Caco-2 (cell line): ENCODE data around the gene SP2. TPM values are rescaled to one million over a fixed set of nuclear protein-coding genes. Genes with fewer than 3 reads are reported as not detected.
A peak's percentile ranks its signal among the peaks of the same experiment; 100 is the strongest.

Experiments
- BruUV-seq: library from RNA; stranded (reverse); fragments of 400-500 nt; replicated peaks from 2 replicates; lab custom pipeline; 2021; lab: Mats Ljungman, UMichigan
- CTCF ChIA-PET: fragments of 300-600 bp; sonication (Branson Sonifier 250); formaldehyde crosslinking; loops from one replicate; lab custom pipeline; 2022; ENCODE audit warnings: antibody characterized with exemption; lab: Charles Lee
- POLR2A ChIA-PET: fragments of 300-600 bp; sonication (Branson Sonifier 250); formaldehyde crosslinking; loops from one replicate; lab custom pipeline; 2022; ENCODE audit warnings: antibody characterized with exemption; lab: Charles Lee
- DNase-seq, 2 experiments: peaks; one replicate each; pipeline versions ENCODE4 v3.0.0 to v3.0.0-alpha.2; 2020 to 2022
- H3K27me3 ChIP-seq: replicated peaks from 2 replicates; pipeline ENCODE4 v1.6.0; 2011; ENCODE audit warnings: low read length; ENCODE audit not compliant: control insufficient read depth, insufficient read depth
- H3K36me3 ChIP-seq: 2 replicates; pipeline ENCODE4 v1.5.1; 2011; ENCODE audit warnings: low read length; ENCODE audit not compliant: control insufficient read depth, insufficient read depth
- H3K4me1 ChIP-seq: fragments of 250-450 bp; sonication (Bioruptor Pico); 2 replicates; pipeline ENCODE4 v1.5.1; 2020; ENCODE audit warnings: mild to moderate bottlenecking
- H3K4me3 ChIP-seq: 2 replicates; pipeline ENCODE4 v1.5.1; 2011; ENCODE audit warnings: low read depth, mild to moderate bottlenecking, control low read depth, low read length
- H3K9me3 ChIP-seq: fragments of 250-450 bp; sonication (Bioruptor Pico); 2 replicates; pipeline ENCODE4 v1.5.1; 2020; ENCODE audit warnings: mild to moderate bottlenecking, moderate library complexity
- H3K27ac Mint-ChIP-seq: one replicate; pipeline ENCODE4 v1.8.0; 2022; ENCODE audit warnings: mixed read lengths; ENCODE audit not compliant: unreplicated experiment
- H3K27me3 Mint-ChIP-seq: one replicate; pipeline ENCODE4 v1.8.0; 2022; ENCODE audit warnings: mixed read lengths; ENCODE audit not compliant: insufficient read depth, unreplicated experiment
- H3K36me3 Mint-ChIP-seq: one replicate; pipeline ENCODE4 v1.8.0; 2022; ENCODE audit warnings: mild to moderate bottlenecking, mixed read lengths; ENCODE audit not compliant: insufficient read depth, unreplicated experiment
- H3K4me1 Mint-ChIP-seq: one replicate; pipeline ENCODE4 v1.8.0; 2022; ENCODE audit warnings: low read depth, mixed read lengths; ENCODE audit not compliant: unreplicated experiment
- H3K4me3 Mint-ChIP-seq: one replicate; pipeline ENCODE4 v1.8.0; 2022; ENCODE audit warnings: mild to moderate bottlenecking, moderate library complexity, mixed read lengths; ENCODE audit not compliant: unreplicated experiment
- H3K9me3 Mint-ChIP-seq: one replicate; pipeline ENCODE4 v1.8.0; 2022; ENCODE audit warnings: mixed read lengths; ENCODE audit not compliant: unreplicated experiment
- intact Hi-C: fragments of 100-400 bp; cut with micrococcal nuclease; formaldehyde crosslinking; loops from one replicate; pipeline ENCODE4 v1.10.0; 2022; ENCODE audit not compliant: unreplicated experiment
- total RNA-seq: library from RNA; stranded (reverse); gene quantifications from 2 replicates; pipeline ENCODE4 v1.2.3, GENCODE V29; 2022
- TF ChIP-seq, protein P1 (sequence below), 2 experiments: fragments of 200-600 bp in 1 of 2; IDR thresholded peaks; 1 replicate in 1 of 2; 2 replicates in 1 of 2; pipeline versions ENCODE4 v1.5.1 to v1.8.0; 2011 to 2022; ENCODE audit warnings: antibody characterized with exemption in 1 of 2, control low read depth in 1 of 2, inconsistent platforms in 1 of 2, low read depth in 1 of 2, low read length in 1 of 2, mild to moderate bottlenecking in 1 of 2, moderate library complexity in 1 of 2; ENCODE audit not compliant: insufficient read depth in 1 of 2, severe bottlenecking in 1 of 2, unreplicated experiment in 1 of 2

SP2 gene
- total RNA-seq, 1 experiment from 2014 or later: 25.2 TPM

- H3K4me3 Mint-ChIP-seq: no peak overlapping the region
- BruUV-seq: no TSS peak
- H3K27ac Mint-ChIP-seq: peak overlapping the region; percentile 58
Observed at GRCh38 chr17:47949946-47950345, 53.9 kb downstream of the SP2 start.

DNA sequence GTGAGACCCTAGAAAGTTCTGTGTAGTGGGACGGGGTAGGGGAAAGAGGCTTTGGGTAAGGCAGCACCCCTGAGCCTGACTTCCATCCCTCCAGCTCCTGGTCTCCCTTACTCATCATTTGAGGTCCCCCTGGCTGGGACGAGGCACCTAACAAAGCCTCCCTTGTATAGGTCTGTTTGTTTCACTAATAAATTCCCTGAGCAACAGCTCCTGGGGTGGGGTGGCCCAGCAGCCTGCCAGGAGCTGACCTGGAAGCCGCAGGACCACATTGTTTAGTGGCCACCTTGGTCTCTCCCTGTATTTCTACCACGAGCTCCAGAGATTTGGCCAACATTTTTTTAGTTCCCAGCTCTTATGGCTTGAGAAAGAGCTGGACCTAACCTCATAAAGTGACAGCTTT lies 54.4 kb downstream of the SP2 start:
- peak in 1 of 2 experiments; percentile 50 for DNase-seq
- Histone ChIP-seq H3K4me1 (peaks cover 16% of the 10 kb centered on the region), H3K27me3 (no peaks in the 10 kb centered on the region), H3K9me3 (no peaks in the 10 kb centered on the region), H3K4me3 (no peak overlapping the region), H3K36me3 (peaks cover 31% of the 10 kb centered on the region)
- no TSS peak for BruUV-seq
- ChIA-PET CTCF (interaction anchor here (0.7 to 6.3 kb wide), 14 partner anchors 9 to 1667 kb away, joined by 3 to 172 read pairs (median 8); partner anchors contain the start of genes CDK5RAP3, PNPO, SCRN2 and SP2), POLR2A (interaction anchor here (0.6 to 6.0 kb wide), 6 partner anchors 9 to 119 kb away, joined by 3 to 62 read pairs (median 4); partner anchors contain the start of genes CDK5RAP3, LRRC46, MRPL10 and PNPO)
- H3K36me3 Mint-ChIP-seq: peaks cover 79% of the 10 kb centered on the region
- no peak overlapping the region for H3K27ac Mint-ChIP-seq
- no peaks in the 10 kb centered on the region for H3K27me3 Mint-ChIP-seq
- TF ChIP-seq, protein P1, sequence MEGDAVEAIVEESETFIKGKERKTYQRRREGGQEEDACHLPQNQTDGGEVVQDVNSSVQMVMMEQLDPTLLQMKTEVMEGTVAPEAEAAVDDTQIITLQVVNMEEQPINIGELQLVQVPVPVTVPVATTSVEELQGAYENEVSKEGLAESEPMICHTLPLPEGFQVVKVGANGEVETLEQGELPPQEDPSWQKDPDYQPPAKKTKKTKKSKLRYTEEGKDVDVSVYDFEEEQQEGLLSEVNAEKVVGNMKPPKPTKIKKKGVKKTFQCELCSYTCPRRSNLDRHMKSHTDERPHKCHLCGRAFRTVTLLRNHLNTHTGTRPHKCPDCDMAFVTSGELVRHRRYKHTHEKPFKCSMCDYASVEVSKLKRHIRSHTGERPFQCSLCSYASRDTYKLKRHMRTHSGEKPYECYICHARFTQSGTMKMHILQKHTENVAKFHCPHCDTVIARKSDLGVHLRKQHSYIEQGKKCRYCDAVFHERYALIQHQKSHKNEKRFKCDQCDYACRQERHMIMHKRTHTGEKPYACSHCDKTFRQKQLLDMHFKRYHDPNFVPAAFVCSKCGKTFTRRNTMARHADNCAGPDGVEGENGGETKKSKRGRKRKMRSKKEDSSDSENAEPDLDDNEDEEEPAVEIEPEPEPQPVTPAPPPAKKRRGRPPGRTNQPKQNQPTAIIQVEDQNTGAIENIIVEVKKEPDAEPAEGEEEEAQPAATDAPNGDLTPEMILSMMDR (IDR thresholded peaks at IDR 0.05; ENCODE audit: insufficient read depth in 1 of 2, low read depth in 1 of 2, low read length in 1 of 2, severe bottlenecking in 1 of 2, unreplicated experiment in 1 of 2): no peak
- no peak overlapping the region for H3K4me3 Mint-ChIP-seq
- intact Hi-C loops: no loop called here
- peaks cover 28% of the 10 kb centered on the region for H3K4me1 Mint-ChIP-seq
- no peaks in the 10 kb centered on the region for H3K9me3 Mint-ChIP-seq

More at GRCh38 chr17:47949946-47950345, 53.9 kb downstream of the SP2 start:
- ChIA-PET POLR2A (interaction anchor here (0.6 to 6.0 kb wide), 8 partner anchors 9 to 156 kb away, joined by 3 to 62 read pairs (median 4); partner anchors contain the start of genes CDK5RAP3, LRRC46, MRPL10 and PNPO), CTCF (interaction anchor here (0.6 to 6.3 kb wide), 17 partner anchors 8 to 164 kb away, joined by 3 to 172 read pairs (median 8); partner anchors contain the start of genes CDK5RAP3, NFE2L1, PNPO and PRR15L)
- Mint-ChIP-seq H3K9me3 (no peaks in the 10 kb centered on the region), H3K4me1 (peaks cover 28% of the 10 kb centered on the region), H3K36me3 (peaks cover 76% of the 10 kb centered on the region), H3K27me3 (no peaks in the 10 kb centered on the region)
- no peak for DNase-seq
- intact Hi-C loops: loop anchor here (1.0 to 5.0 kb wide), 6 partner anchors 7 to 68 kb away; partner anchors contain the start of genes PNPO and PRR15L
- TF ChIP-seq, protein P1 (IDR thresholded peaks at IDR 0.05; ENCODE audit: insufficient read depth in 1 of 2, low read depth in 1 of 2, low read length in 1 of 2, severe bottlenecking in 1 of 2, unreplicated experiment in 1 of 2): no peak
- Histone ChIP-seq H3K27me3 (no peaks in the 10 kb centered on the region), H3K4me3 (no peak overlapping the region), H3K4me1 (peaks cover 14% of the 10 kb centered on the region), H3K36me3 (peaks cover 28% of the 10 kb centered on the region), H3K9me3 (no peaks in the 10 kb centered on the region)

- ChIA-PET CTCF (interaction anchor here (3.1 to 6.3 kb wide), 2 partner anchors 11 to 16 kb away, joined by 18 to 172 read pairs; partner anchors contain the start of genes CDK5RAP3 and PNPO), POLR2A (interaction anchor here (0.6 to 6.0 kb wide), 5 partner anchors 11 to 97 kb away, joined by 3 to 62 read pairs (median 4); partner anchors contain the start of genes CDK5RAP3 and PNPO)
- Mint-ChIP-seq H3K9me3 (no peaks in the 10 kb centered on the region), H3K4me3 (no peak overlapping the region), H3K4me1 (peaks cover 38% of the 10 kb centered on the region), H3K27ac (no peak overlapping the region), H3K36me3 (peaks cover 61% of the 10 kb centered on the region), H3K27me3 (no peaks in the 10 kb centered on the region)
- no peaks in the 10 kb centered on the region for H3K27me3 ChIP-seq
- no peak overlapping the region for H3K4me3 ChIP-seq
- intact Hi-C loops: no loop called here
- BruUV-seq: no TSS peak
- peaks cover 30% of the 10 kb centered on the region for H3K4me1 ChIP-seq
- H3K9me3 ChIP-seq: no peaks in the 10 kb centered on the region
- peaks cover 29% of the 10 kb centered on the region for H3K36me3 ChIP-seq
- no peak for DNase-seq
- TF ChIP-seq, protein P1 (IDR thresholded peaks at IDR 0.05; ENCODE audit: insufficient read depth in 1 of 2, low read depth in 1 of 2, low read length in 1 of 2, severe bottlenecking in 1 of 2, unreplicated experiment in 1 of 2): no peak
Observed at GRCh38 chr17:47952171-47953021, 56.4 kb downstream of the SP2 start.
